ENCODE measurements around the gene DIABLO. TPM values are rescaled to one million over a fixed set of nuclear protein-coding genes. Genes with fewer than 3 reads are reported as not detected.

DIABLO gene
- polyA plus RNA-seq, 1 of the 3 experiments (the other 2 are of a cell fraction) = 78.9 TPM

- Histone ChIP-seq H3K9me2 (no peaks in the 10 kb centered on the region), H3K4me2 (no peak overlapping the region), H3K36me3 (replicated peaks in 1 of 2; ENCODE audit: control insufficient read depth in 1 of 2, insufficient read depth in 2 of 2, low read length in 1 of 2) (peaks cover 42 to 90% of the 10 kb centered on the region in 2 experiments), H3K4me1 (ENCODE audit: control insufficient read depth in 1 of 2, insufficient read depth in 2 of 2, low read depth in 1 of 2, low read length in 1 of 2) (no peaks in the 10 kb centered on the region), H3K27ac (ENCODE audit: low read depth in 2 of 2, low read length in 1 of 2) (no peak overlapping the region), H3K4me3 (ENCODE audit: low read depth in 2 of 2, low read length in 1 of 2) (no peak overlapping the region), H3K9me3 (no peaks in the 10 kb centered on the region), H3K27me3 (ENCODE audit: insufficient read depth) (no peaks in the 10 kb centered on the region), H3K9ac (no peak overlapping the region), H3K79me2 (ENCODE audit: insufficient read depth) (peaks cover 52% of the 10 kb centered on the region), H2AFZ (ENCODE audit: low read depth) (no peak overlapping the region), H3F3A (replicated peaks; ENCODE audit: insufficient read depth) (peaks cover 8% of the 10 kb centered on the region), H4K20me1 (ENCODE audit: insufficient read depth) (peaks cover 4% of the 10 kb centered on the region; the same call in 1 of the 2 replicates)
- DNase-seq = no peak
- CTCF ChIA-PET = interaction anchor here (0.6 to 4.7 kb wide), 5 partner anchors 9 to 354 kb away, joined by 4 to 27 read pairs (median 7); partner anchors contain the start of genes B3GNT4 and DIABLO
- TF ChIP-seq RFX5 (IDR thresholded peaks at IDR 0.05; ENCODE audit: low read length) (no peak), CHD2 (IDR thresholded peaks at IDR 0.05; ENCODE audit: low read length, partially characterized antibody) (no peak), EP300 (IDR thresholded peaks at IDR 0.05; ENCODE audit: borderline replicate concordance in 1 of 2, low read depth in 1 of 2, low read length in 1 of 2) (no peak), MXI1 (IDR thresholded peaks at IDR 0.05; ENCODE audit: low read depth, low read length) (no peak), RCOR1 (IDR thresholded peaks at IDR 0.05; ENCODE audit: low read length) (no peak), FOXM1 (IDR thresholded peaks at IDR 0.05; ENCODE audit: low read depth) (no peak), NRF1 (IDR thresholded peaks at IDR 0.05; ENCODE audit: low read depth, low read length) (no peak), YY1 (IDR thresholded peaks at IDR 0.05; ENCODE audit: low read depth) (no peak), TAF1 (IDR thresholded peaks at IDR 0.05; ENCODE audit: borderline replicate concordance, low read depth, low read length) (no peak), POLR2AphosphoS5 (IDR thresholded peaks at IDR 0.05; ENCODE audit: low read depth, low read length) (no peak), NFIC (IDR thresholded peaks at IDR 0.05; ENCODE audit: borderline replicate concordance) (no peak), MEF2A (IDR thresholded peaks at IDR 0.05; ENCODE audit: borderline replicate concordance, low read depth) (no peak), TCF12 (IDR thresholded peaks at IDR 0.05) (no peak)
- TF ChIP-seq, protein P1, sequence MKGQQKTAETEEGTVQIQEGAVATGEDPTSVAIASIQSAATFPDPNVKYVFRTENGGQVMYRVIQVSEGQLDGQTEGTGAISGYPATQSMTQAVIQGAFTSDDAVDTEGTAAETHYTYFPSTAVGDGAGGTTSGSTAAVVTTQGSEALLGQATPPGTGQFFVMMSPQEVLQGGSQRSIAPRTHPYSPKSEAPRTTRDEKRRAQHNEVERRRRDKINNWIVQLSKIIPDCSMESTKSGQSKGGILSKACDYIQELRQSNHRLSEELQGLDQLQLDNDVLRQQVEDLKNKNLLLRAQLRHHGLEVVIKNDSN (IDR thresholded peaks at IDR 0.05; ENCODE audit: borderline replicate concordance, low read depth) = no peak
- TF ChIP-seq, protein P2, sequence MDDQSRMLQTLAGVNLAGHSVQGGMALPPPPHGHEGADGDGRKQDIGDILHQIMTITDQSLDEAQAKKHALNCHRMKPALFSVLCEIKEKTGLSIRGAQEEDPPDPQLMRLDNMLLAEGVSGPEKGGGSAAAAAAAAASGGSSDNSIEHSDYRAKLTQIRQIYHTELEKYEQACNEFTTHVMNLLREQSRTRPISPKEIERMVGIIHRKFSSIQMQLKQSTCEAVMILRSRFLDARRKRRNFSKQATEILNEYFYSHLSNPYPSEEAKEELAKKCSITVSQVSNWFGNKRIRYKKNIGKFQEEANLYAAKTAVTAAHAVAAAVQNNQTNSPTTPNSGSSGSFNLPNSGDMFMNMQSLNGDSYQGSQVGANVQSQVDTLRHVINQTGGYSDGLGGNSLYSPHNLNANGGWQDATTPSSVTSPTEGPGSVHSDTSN (IDR thresholded peaks at IDR 0.05) = no peak
- TF ChIP-seq, protein P3, sequence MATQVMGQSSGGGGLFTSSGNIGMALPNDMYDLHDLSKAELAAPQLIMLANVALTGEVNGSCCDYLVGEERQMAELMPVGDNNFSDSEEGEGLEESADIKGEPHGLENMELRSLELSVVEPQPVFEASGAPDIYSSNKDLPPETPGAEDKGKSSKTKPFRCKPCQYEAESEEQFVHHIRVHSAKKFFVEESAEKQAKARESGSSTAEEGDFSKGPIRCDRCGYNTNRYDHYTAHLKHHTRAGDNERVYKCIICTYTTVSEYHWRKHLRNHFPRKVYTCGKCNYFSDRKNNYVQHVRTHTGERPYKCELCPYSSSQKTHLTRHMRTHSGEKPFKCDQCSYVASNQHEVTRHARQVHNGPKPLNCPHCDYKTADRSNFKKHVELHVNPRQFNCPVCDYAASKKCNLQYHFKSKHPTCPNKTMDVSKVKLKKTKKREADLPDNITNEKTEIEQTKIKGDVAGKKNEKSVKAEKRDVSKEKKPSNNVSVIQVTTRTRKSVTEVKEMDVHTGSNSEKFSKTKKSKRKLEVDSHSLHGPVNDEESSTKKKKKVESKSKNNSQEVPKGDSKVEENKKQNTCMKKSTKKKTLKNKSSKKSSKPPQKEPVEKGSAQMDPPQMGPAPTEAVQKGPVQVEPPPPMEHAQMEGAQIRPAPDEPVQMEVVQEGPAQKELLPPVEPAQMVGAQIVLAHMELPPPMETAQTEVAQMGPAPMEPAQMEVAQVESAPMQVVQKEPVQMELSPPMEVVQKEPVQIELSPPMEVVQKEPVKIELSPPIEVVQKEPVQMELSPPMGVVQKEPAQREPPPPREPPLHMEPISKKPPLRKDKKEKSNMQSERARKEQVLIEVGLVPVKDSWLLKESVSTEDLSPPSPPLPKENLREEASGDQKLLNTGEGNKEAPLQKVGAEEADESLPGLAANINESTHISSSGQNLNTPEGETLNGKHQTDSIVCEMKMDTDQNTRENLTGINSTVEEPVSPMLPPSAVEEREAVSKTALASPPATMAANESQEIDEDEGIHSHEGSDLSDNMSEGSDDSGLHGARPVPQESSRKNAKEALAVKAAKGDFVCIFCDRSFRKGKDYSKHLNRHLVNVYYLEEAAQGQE (IDR thresholded peaks at IDR 0.05; ENCODE audit: low read depth, low read length) = no peak
- POLR2A ChIA-PET = interaction anchor here (1.1 kb wide), 1 partner anchor 11 kb away, joined by 4 read pairs; no protein-coding TSS in a partner anchor
- WGBS (ENCODE audit: low lambda C conversion rate) = 92% methylated on average over 1 of the region's 1 CpG
These were observed 9.4 kb downstream of the DIABLO start for GRCh38 chr12:122216445-122216844.
